Thoracic aorta (tissue), 2 donors: ENCODE results near the gene LRP1B. TPM values are rescaled to one million over a fixed set of nuclear protein-coding genes. Genes with fewer than 3 reads are reported as not detected.

Source experiments
- ATAC-seq: fragments of 150-250 bp; one replicate; pipeline ENCODE4 v1.8.0; 2017; ENCODE audit warnings: low read depth; ENCODE audit not compliant: insufficient number of reproducible peaks, low FRiP score
- DNase-seq: peaks from one replicate; pipeline ENCODE4 v3.0.0-alpha.2; 2020; ENCODE audit warnings: low spot score
- H3K27ac ChIP-seq, 2 donors: fragments of 200-600 bp; sonication (generic); 1 replicate in 1 of 2; 2 replicates in 1 of 2; pipeline ENCODE4 v1.5.1; 2016; ENCODE audit warnings: mild to moderate bottlenecking in 2 of 2, moderate library complexity in 2 of 2
- H3K27me3 ChIP-seq: fragments of 200-600 bp; sonication (generic); replicated peaks from 2 replicates; pipeline ENCODE4 v1.6.0; 2016; ENCODE audit warnings: mild to moderate bottlenecking; ENCODE audit not compliant: insufficient read depth
- H3K36me3 ChIP-seq: fragments of 200-600 bp; sonication (generic); one replicate; pipeline ENCODE4 v1.5.1; 2016
- H3K4me1 ChIP-seq, 2 donors: fragments of 200-600 bp; sonication (generic); 1 replicate in 1 of 2; 2 replicates in 1 of 2; pipeline versions ENCODE4 v1.5.1 to v1.6.0; 2016; ENCODE audit warnings: low read depth in 2 of 2, mild to moderate bottlenecking in 1 of 2; ENCODE audit not compliant: control insufficient read depth in 1 of 2
- H3K4me3 ChIP-seq: fragments of 200-600 bp; sonication (generic); 2 replicates; pipeline ENCODE4 v1.5.1; 2016; ENCODE audit warnings: mild to moderate bottlenecking
- H3K9me3 ChIP-seq: fragments of 200-600 bp; sonication (generic); 2 replicates; pipeline ENCODE4 v1.5.1; 2016
- CTCF ChIP-seq: fragments of 200-600 bp; sonication (generic); IDR thresholded peaks from one replicate; pipeline ENCODE4 v1.5.1; 2019; ENCODE audit warnings: antibody characterized with exemption
- total RNA-seq, 2 donors: library from RNA; depleted of rRNA; stranded (reverse); fragments of >200 nt; gene quantifications; one replicate each; pipeline versions ENCODE4 v1.1.0 to v1.2.3, GENCODE V29; 2016

Gene LRP1B
- total RNA-seq, 2 donors from 2014 or later: 0.27 to 0.28 TPM

- DNase-seq: no peak
- Histone ChIP-seq H3K36me3 (no peaks in the 10 kb centered on the region), H3K27ac (no peak overlapping the region), H3K27me3 (no peaks in the 10 kb centered on the region), H3K4me1 (no peaks in the 10 kb centered on the region), H3K9me3 (no peaks in the 10 kb centered on the region), H3K4me3 (no peak overlapping the region)
- TF ChIP-seq CTCF: no peak
- ATAC-seq: no peak
Measured at GRCh38 chr2:142040556-142040955, 90.3 kb downstream of the LRP1B start.

- DNase-seq (no peak), ATAC-seq (no peak)
- H3K4me3 ChIP-seq: no peak overlapping the region
- H3K27me3 ChIP-seq: no peaks in the 10 kb centered on the region
- no peak for TF ChIP-seq CTCF
- no peaks in the 10 kb centered on the region for H3K36me3 ChIP-seq
- no peaks in the 10 kb centered on the region for H3K4me1 ChIP-seq
- no peaks in the 10 kb centered on the region for H3K9me3 ChIP-seq
- no peak overlapping the region for H3K27ac ChIP-seq
Measured at GRCh38 chr2:142038826-142039225, 92.0 kb downstream of the LRP1B start.

GRCh38 chr2:142037744-142038143, 93.1 kb downstream of the LRP1B start:
- no peak for ATAC-seq
- no peak for DNase-seq
- no peak for TF ChIP-seq CTCF

GRCh38 chr2:142037066-142037465, 93.8 kb downstream of the LRP1B start:
- TF ChIP-seq CTCF: no peak
- no peaks in the 10 kb centered on the region for H3K27me3 ChIP-seq
- H3K36me3 ChIP-seq: no peaks in the 10 kb centered on the region
- H3K4me1 ChIP-seq: no peaks in the 10 kb centered on the region
- DNase-seq (no peak), ATAC-seq (no peak)
- H3K9me3 ChIP-seq: no peaks in the 10 kb centered on the region
- no peak overlapping the region for H3K4me3 ChIP-seq
- H3K27ac ChIP-seq: no peak overlapping the region

More at GRCh38 chr2:142037744-142038143, 93.1 kb downstream of the LRP1B start:
- Histone ChIP-seq H3K4me3 (no peak overlapping the region), H3K27me3 (no peaks in the 10 kb centered on the region), H3K4me1 (no peaks in the 10 kb centered on the region), H3K9me3 (no peaks in the 10 kb centered on the region), H3K27ac (no peak overlapping the region), H3K36me3 (no peaks in the 10 kb centered on the region)

- no peak for DNase-seq
Measured at GRCh38 chr2:142033393-142033792, 97.4 kb downstream of the LRP1B start.

More at GRCh38 chr2:142033393-142033792, 97.4 kb downstream of the LRP1B start:
- Histone ChIP-seq H3K27ac (no peak overlapping the region), H3K4me3 (no peak overlapping the region), H3K27me3 (no peaks in the 10 kb centered on the region), H3K36me3 (no peaks in the 10 kb centered on the region), H3K9me3 (no peaks in the 10 kb centered on the region), H3K4me1 (no peaks in the 10 kb centered on the region)
- TF ChIP-seq CTCF: no peak
- ATAC-seq: no peak
